ENCODE data around the gene TRIM62. TPM values are rescaled to one million over a fixed set of nuclear protein-coding genes. Genes with fewer than 3 reads are reported as not detected.

TRIM62 gene
- total RNA-seq, 1 donor from 2014 or later, result 78.7 TPM

DNA sequence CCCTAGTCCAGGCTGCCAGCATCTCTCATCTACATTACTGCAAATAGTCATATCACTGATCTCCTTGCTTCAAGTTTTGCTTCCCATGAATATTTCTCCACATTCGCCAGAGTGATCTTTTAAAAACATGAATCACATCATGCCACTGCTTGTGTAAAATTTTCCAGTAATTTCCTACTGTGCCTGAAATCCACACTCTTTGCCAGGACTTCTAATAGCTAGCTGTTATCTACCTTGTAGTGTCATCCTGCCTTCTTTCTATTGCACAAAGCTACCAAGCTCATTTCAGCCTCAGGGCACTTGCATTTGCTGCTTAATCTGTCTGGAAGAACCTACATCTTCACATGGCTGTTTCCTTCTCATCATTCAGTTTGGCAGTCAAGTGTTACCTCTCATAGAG lies 40.5 kb upstream of the TRIM62 start:
- Mint-ChIP-seq H3K4me3 (ENCODE audit: unreplicated experiment) (no peak overlapping the region), H3K36me3 (ENCODE audit: unreplicated experiment) (peaks cover 4% of the 10 kb centered on the region), H3K4me1 (ENCODE audit: unreplicated experiment) (peaks cover 17% of the 10 kb centered on the region), H3K9me3 (ENCODE audit: unreplicated experiment) (peaks cover 14% of the 10 kb centered on the region), H3K27ac (ENCODE audit: unreplicated experiment) (no peak overlapping the region), H3K27me3 (ENCODE audit: unreplicated experiment) (peaks cover 3% of the 10 kb centered on the region)
- TF ChIP-seq CTCF (IDR thresholded peaks at IDR 0.05), result no peak
- DNase-seq (ENCODE audit: extremely low spot score, unreplicated experiment), result no peak

DNA sequence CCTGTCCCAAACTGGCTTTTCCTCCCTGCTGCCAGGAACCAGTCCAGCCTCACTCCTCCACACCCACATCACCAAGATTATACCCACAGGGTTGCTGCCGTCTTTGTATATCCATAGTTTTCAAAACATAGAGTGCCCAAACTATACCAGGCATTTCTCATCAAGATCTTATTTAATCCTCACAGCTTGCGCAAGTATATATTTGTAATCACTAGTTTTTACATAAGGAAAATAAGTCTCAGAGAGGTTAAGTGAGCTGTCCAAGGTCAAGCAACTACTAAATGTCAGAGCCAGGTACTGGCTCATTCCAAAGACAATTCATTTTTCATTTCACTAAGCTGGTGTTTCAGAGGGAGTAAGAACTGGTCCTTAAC lies 39.5 kb upstream of the TRIM62 start:
- Mint-ChIP-seq H3K36me3 (ENCODE audit: unreplicated experiment) (peaks cover 4% of the 10 kb centered on the region), H3K27me3 (ENCODE audit: unreplicated experiment) (peaks cover 3% of the 10 kb centered on the region), H3K27ac (ENCODE audit: unreplicated experiment) (no peak overlapping the region), H3K4me1 (ENCODE audit: unreplicated experiment) (peaks cover 17% of the 10 kb centered on the region), H3K4me3 (ENCODE audit: unreplicated experiment) (no peak overlapping the region), H3K9me3 (ENCODE audit: unreplicated experiment) (peaks cover 14% of the 10 kb centered on the region)
- DNase-seq (ENCODE audit: extremely low spot score, unreplicated experiment), result no peak
- TF ChIP-seq CTCF (IDR thresholded peaks at IDR 0.05), result no peak

DNA sequence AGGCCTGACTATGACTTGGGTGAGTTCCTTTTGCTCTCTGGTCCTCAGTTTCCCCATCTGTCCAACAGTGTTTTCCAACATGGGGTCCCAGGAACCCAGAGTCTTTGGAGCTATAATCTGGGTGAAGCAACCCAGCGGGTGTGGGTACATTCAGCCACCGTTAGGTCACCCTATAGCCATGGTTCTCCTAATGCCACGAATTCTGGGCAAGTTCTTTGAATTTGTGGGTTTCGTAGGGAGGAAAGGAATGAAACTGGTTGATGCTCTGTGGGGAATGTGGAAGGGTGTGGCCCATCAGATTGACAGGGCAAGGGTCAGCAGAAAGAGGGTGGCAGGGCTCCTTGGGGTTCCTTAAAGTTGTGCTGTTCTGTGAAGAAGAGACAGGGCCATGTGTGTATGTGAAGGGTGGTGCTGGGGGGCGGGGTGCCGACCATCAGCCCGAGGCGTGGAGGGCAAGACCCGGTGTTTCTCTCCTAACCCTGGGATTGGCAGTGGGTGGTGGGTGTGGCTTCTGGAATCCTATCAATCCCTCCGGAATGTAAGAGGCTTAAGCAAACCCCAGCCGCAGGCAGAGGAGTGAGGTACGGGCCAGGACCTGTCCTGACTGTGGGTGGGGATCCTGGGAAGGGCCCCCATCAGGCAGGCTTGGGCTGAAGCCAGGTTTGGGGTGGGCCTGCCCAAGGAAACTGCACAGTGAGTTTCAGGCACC lies 39.0 kb upstream of the TRIM62 start:
- Mint-ChIP-seq H3K4me1 (ENCODE audit: unreplicated experiment) (peaks cover 17% of the 10 kb centered on the region), H3K9me3 (ENCODE audit: unreplicated experiment) (peaks cover 14% of the 10 kb centered on the region), H3K27me3 (ENCODE audit: unreplicated experiment) (peaks cover 3% of the 10 kb centered on the region), H3K27ac (ENCODE audit: unreplicated experiment) (no peak overlapping the region), H3K36me3 (ENCODE audit: unreplicated experiment) (peaks cover 4% of the 10 kb centered on the region), H3K4me3 (ENCODE audit: unreplicated experiment) (no peak overlapping the region)
- no peak for DNase-seq (ENCODE audit: extremely low spot score, unreplicated experiment)
- no peak for TF ChIP-seq CTCF (IDR thresholded peaks at IDR 0.05)

DNA sequence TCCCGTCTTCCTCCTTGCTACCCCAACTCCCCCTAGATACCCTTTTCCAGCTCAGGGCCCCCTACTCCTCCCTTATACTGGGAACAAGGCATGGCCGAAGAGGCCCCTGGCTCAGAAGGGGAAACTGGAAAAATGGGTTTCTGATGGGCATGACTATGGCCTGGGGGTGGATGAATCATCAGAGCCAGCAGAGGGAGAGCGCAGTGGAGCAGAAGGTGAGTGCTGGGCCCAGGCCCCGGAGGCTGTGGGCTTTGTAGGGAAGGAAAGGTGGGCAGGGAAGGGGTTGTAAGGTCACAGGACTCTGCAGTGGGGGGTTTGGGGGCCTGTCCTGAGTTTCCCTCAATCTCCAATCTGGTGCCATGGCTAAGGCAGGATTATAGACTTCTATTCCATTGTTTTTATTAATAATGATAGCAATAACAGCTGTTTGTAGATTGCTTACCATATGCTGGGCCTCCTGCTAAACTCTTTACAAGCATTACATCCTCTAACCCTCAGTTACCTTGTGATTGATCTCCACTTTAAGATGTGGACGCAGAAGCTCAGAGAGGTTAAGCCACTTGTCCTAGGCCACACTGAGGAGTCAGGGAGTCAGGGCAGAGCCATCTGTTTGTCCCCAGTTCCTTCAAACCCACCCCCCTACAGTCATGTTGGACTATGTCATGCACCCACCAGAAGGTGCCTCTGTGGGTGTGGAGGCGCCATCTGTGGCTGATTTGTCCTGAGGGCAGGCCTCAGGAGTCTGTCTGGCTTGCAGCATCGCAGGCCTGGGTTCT lies 38.2 kb upstream of the TRIM62 start:
- no peak for TF ChIP-seq CTCF (IDR thresholded peaks at IDR 0.05)
- Mint-ChIP-seq H3K27ac (ENCODE audit: unreplicated experiment) (no peak overlapping the region), H3K4me3 (ENCODE audit: unreplicated experiment) (no peak overlapping the region), H3K4me1 (ENCODE audit: unreplicated experiment) (peaks cover 17% of the 10 kb centered on the region), H3K9me3 (ENCODE audit: unreplicated experiment) (peaks cover 13% of the 10 kb centered on the region), H3K27me3 (ENCODE audit: unreplicated experiment) (peaks cover 3% of the 10 kb centered on the region), H3K36me3 (ENCODE audit: unreplicated experiment) (peaks cover 4% of the 10 kb centered on the region)
- DNase-seq (ENCODE audit: extremely low spot score, unreplicated experiment), result no peak

DNA sequence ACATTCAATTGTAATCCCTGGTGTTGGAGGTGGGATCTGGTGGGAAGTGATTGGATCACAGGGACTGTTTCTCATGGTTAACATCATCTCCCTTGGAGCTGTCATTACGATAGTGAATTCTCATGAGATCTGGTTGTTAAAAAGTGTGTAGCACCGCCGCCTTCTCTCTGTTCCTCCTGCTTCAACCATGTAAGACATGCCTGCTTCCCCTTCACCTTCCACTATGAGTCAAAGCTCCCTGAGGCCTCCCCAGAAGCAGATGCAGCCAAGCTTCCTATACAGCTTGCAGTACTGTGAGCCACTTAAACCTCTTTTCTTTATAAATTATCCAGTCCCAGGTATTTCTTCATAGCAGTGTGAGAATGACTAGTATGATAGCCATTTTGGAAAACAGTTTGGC lies 30.1 kb upstream of the TRIM62 start:
- no peak for TF ChIP-seq CTCF (IDR thresholded peaks at IDR 0.05)
- Mint-ChIP-seq H3K27me3 (ENCODE audit: unreplicated experiment) (peaks cover 46% of the 10 kb centered on the region), H3K4me1 (ENCODE audit: unreplicated experiment) (no peaks in the 10 kb centered on the region), H3K36me3 (ENCODE audit: unreplicated experiment) (peaks cover 2% of the 10 kb centered on the region), H3K27ac (ENCODE audit: unreplicated experiment) (no peak overlapping the region), H3K9me3 (ENCODE audit: unreplicated experiment) (no peaks in the 10 kb centered on the region), H3K4me3 (ENCODE audit: unreplicated experiment) (no peak overlapping the region)
- peak; percentile 30 for DNase-seq (ENCODE audit: extremely low spot score, unreplicated experiment)
